ENCODE measurements around the gene WDR93. TPM values are rescaled to one million over a fixed set of nuclear protein-coding genes. Genes with fewer than 3 reads are reported as not detected.
A peak's percentile ranks its signal among the peaks of the same experiment; 100 is the strongest.

Gene WDR93
- total RNA-seq, 2 experiments from 2014 or later, result not detected

- POLR2A ChIA-PET, result no interaction called here
These were observed 37.9 kb upstream of the WDR93 start for GRCh38 chr15:89652666-89653065.

GRCh38 chr15:89653578-89653977 is 37.0 kb upstream of the WDR93 start:
- Mint-ChIP-seq H3K4me3 (no peak overlapping the region), H3K27ac (no peak overlapping the region), H3K36me3 (ENCODE audit: low read depth) (no peaks in the 10 kb centered on the region), H3K4me1 (ENCODE audit: low read depth) (peaks cover 15% of the 10 kb centered on the region), H3K27me3 (ENCODE audit: low read depth) (peaks cover 41% of the 10 kb centered on the region), H3K9me3 (ENCODE audit: insufficient read depth) (no peaks in the 10 kb centered on the region)
- POLR2A ChIA-PET, result no interaction called here
- ATAC-seq, result no peak
- DNase-seq, result no peak
- CTCF ChIA-PET, result no interaction called here

More at GRCh38 chr15:89652666-89653065, 37.9 kb upstream of the WDR93 start:
- Mint-ChIP-seq H3K27ac (no peak overlapping the region), H3K9me3 (ENCODE audit: insufficient read depth) (no peaks in the 10 kb centered on the region), H3K27me3 (ENCODE audit: low read depth) (peaks cover 38% of the 10 kb centered on the region), H3K4me1 (ENCODE audit: low read depth) (peaks cover 15% of the 10 kb centered on the region), H3K36me3 (ENCODE audit: low read depth) (no peaks in the 10 kb centered on the region), H3K4me3 (no peak overlapping the region)
- DNase-seq, result no peak
- ATAC-seq, result no peak
- CTCF ChIA-PET, result no interaction called here

DNA sequence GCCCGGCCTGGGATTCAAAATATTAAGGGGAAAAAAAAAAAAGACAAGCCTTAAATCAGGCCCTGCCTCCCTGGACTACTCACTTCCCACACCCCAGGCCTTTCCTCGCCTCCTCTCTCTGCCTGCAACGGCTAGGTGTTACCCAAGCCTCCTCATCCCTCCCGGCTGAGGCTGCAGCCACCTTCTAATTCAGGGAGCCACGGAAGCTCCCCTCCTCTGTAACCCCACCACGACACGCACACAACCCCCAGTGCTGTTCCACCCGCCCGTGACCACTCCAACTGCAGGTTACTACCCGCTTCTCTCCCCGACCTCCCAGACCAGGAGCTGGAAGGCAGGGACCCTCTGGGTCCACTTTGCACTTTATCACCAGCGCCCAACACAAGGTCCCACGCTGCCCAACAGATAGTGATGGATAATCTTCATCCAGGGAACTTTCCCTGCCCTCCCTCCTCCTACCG is 36.3 kb upstream of the WDR93 start:
- H3K27me3 Mint-ChIP-seq (ENCODE audit: low read depth), result peaks cover 48% of the 10 kb centered on the region
- POLR2A ChIA-PET, result no interaction called here
- CTCF ChIA-PET, result no interaction called here
- DNase-seq (no peak), ATAC-seq (no peak)
- H3K27ac Mint-ChIP-seq, result no peak overlapping the region
- H3K4me3 Mint-ChIP-seq, result peak overlapping the region; percentile 57
- H3K9me3 Mint-ChIP-seq (ENCODE audit: insufficient read depth), result no peaks in the 10 kb centered on the region
- H3K4me1 Mint-ChIP-seq (ENCODE audit: low read depth), result peaks cover 15% of the 10 kb centered on the region
- H3K36me3 Mint-ChIP-seq (ENCODE audit: low read depth), result no peaks in the 10 kb centered on the region

DNA sequence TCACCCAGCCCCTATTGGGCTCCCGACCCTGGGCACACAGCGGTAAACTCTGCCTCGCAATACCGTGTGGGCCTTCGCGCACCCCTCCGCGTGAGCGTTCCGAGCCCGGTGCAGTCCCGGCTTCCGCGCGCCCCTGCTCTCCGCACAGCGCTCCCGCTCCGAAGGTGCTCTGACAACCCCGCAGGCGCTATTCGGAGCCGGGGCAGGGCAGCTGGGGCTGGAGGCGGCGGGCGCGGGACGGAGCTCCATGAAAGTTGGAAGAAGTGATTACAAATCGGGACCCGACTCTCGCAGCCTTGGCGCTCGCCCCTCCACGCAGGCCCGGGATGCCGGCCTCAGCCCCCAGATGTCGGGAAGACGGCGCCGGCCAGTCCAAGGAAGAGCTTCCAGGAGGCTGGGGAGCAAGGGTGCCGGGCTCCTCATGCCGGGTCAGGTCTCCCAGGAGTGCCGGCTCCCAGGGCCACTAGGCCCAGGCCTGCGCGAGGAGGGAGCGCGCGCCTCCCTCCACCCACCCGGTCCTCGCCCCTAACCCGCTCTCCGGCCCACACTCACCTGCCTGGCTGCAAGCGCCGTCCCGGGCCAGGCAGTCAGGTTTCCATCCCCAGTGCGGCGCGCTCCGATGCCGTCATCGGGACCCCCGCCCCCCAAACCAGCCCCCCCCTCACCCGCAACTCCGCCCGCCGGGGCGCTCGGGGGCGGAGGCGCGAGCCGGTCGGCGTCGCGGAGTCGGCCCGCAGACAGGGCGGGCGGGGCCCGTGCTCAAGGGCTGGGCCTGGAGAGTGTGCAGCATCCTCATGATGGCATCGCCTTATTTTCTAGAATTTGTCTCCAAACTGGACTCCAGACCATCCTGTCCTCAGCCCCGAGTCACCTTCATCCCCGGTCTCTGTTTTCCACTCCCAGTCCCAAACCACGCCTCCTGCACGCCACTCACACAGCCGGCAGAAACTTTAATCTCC is 35.5 kb upstream of the WDR93 start, which contains the start of gene KIF7:
Gene KIF7, minus strand, starts transcription at position 621 of the 959 bp plus-strand sequence. CDS start 2,537 bp downstream, outside the sequence.
- CTCF ChIA-PET, result no interaction called here
- H3K9me3 Mint-ChIP-seq (ENCODE audit: insufficient read depth), result no peaks in the 10 kb centered on the region
- POLR2A ChIA-PET, result no interaction called here
- peaks cover 54% of the 10 kb centered on the region for H3K27me3 Mint-ChIP-seq (ENCODE audit: low read depth)
- H3K4me1 Mint-ChIP-seq (ENCODE audit: low read depth), result peaks cover 15% of the 10 kb centered on the region
- ATAC-seq (peak; percentile 77), DNase-seq (peak; percentile 32)
- H3K27ac Mint-ChIP-seq, result no peak within 1 kb of the TSS
- H3K4me3 Mint-ChIP-seq, result peak within 1 kb of the TSS; percentile 57
- no peaks in the 10 kb centered on the region for H3K36me3 Mint-ChIP-seq (ENCODE audit: low read depth)

DNA sequence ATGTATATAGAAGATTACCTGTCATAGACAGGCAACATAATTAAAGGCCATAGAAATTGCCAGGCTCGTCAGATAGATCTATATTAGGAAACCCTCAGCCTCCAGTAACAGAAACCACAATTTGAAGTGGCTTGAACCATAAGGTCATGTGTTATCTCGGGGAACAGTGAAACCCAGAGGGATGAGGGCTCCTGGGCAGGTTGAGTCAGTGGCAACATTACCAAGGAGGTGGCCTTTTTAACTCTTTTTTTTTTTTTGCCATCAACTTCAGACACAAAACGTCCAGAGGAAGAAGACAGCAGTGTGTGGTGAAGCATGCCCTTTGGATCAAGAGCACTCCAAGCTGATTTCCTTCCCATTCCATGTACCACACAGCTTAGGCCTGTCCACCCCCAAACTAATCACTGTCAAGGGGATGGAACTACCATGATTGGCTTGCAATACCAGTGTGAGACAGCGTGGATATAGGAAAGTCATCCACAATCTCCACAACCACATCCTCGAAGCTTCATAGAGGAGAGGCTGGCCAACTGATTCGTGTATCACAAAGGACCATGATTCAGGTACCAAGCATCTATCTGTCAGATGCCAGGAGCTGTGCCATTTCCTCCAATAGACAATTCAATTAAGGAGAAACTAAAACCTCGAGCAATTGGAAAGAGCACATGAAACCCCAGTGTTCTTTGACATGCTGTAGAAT is 34.3 kb upstream of the WDR93 start:
- ATAC-seq (no peak), DNase-seq (no peak)
- no peaks in the 10 kb centered on the region for H3K36me3 Mint-ChIP-seq (ENCODE audit: low read depth)
- no peaks in the 10 kb centered on the region for H3K9me3 Mint-ChIP-seq (ENCODE audit: insufficient read depth)
- peaks cover 63% of the 10 kb centered on the region for H3K27me3 Mint-ChIP-seq (ENCODE audit: low read depth)
- peak overlapping the region; percentile 51 for H3K4me3 Mint-ChIP-seq
- ChIA-PET CTCF (interaction anchor here (1.2 to 1.3 kb wide), 2 partner anchors 10 to 105 kb away, joined by 3 to 6 read pairs; no protein-coding TSS in a partner anchor), POLR2A (no interaction called here)
- H3K4me1 Mint-ChIP-seq (ENCODE audit: low read depth), result peaks cover 15% of the 10 kb centered on the region
- H3K27ac Mint-ChIP-seq, result no peak overlapping the region

- H3K27me3 Mint-ChIP-seq (ENCODE audit: low read depth), result peaks cover 69% of the 10 kb centered on the region
- no peak for ATAC-seq
- POLR2A ChIA-PET, result interaction anchor here (0.6 kb wide), 1 partner anchor 319 kb away, joined by 4 read pairs; no protein-coding TSS in a partner anchor
- H3K36me3 Mint-ChIP-seq (ENCODE audit: low read depth), result no peaks in the 10 kb centered on the region
- peaks cover 15% of the 10 kb centered on the region for H3K4me1 Mint-ChIP-seq (ENCODE audit: low read depth)
- H3K27ac Mint-ChIP-seq, result no peak overlapping the region
- no peaks in the 10 kb centered on the region for H3K9me3 Mint-ChIP-seq (ENCODE audit: insufficient read depth)
- DNase-seq, result no peak
- CTCF ChIA-PET, result interaction anchor here (1.6 kb wide), 1 partner anchor 217 kb away, joined by 3 read pairs; no protein-coding TSS in a partner anchor
- no peak overlapping the region for H3K4me3 Mint-ChIP-seq
These were observed 32.9 kb upstream of the WDR93 start for GRCh38 chr15:89657686-89658200.

GRCh38 chr15:89659295-89659694 is 31.3 kb upstream of the WDR93 start:
- Mint-ChIP-seq H3K27ac (no peak overlapping the region), H3K4me3 (no peak overlapping the region), H3K4me1 (ENCODE audit: low read depth) (peaks cover 14% of the 10 kb centered on the region), H3K36me3 (ENCODE audit: low read depth) (no peaks in the 10 kb centered on the region), H3K27me3 (ENCODE audit: low read depth) (peaks cover 60% of the 10 kb centered on the region), H3K9me3 (ENCODE audit: insufficient read depth) (no peaks in the 10 kb centered on the region)
- ATAC-seq, result no peak
- CTCF ChIA-PET, result no interaction called here
- POLR2A ChIA-PET, result no interaction called here
- no peak for DNase-seq

GRCh38 chr15:89660556-89660955 is 30.1 kb upstream of the WDR93 start:
- ATAC-seq, result no peak
- Mint-ChIP-seq H3K9me3 (ENCODE audit: insufficient read depth) (no peaks in the 10 kb centered on the region), H3K36me3 (ENCODE audit: low read depth) (no peaks in the 10 kb centered on the region), H3K4me3 (no peak overlapping the region), H3K27ac (no peak overlapping the region), H3K4me1 (ENCODE audit: low read depth) (peaks cover 9% of the 10 kb centered on the region), H3K27me3 (ENCODE audit: low read depth) (peaks cover 62% of the 10 kb centered on the region)
- ChIA-PET POLR2A (no interaction called here), CTCF (interaction anchor here (1.4 to 3.0 kb wide), 2 partner anchors 13 to 15 kb away, joined by 5 to 17 read pairs; no protein-coding TSS in a partner anchor)
- DNase-seq, result no peak

DNA sequence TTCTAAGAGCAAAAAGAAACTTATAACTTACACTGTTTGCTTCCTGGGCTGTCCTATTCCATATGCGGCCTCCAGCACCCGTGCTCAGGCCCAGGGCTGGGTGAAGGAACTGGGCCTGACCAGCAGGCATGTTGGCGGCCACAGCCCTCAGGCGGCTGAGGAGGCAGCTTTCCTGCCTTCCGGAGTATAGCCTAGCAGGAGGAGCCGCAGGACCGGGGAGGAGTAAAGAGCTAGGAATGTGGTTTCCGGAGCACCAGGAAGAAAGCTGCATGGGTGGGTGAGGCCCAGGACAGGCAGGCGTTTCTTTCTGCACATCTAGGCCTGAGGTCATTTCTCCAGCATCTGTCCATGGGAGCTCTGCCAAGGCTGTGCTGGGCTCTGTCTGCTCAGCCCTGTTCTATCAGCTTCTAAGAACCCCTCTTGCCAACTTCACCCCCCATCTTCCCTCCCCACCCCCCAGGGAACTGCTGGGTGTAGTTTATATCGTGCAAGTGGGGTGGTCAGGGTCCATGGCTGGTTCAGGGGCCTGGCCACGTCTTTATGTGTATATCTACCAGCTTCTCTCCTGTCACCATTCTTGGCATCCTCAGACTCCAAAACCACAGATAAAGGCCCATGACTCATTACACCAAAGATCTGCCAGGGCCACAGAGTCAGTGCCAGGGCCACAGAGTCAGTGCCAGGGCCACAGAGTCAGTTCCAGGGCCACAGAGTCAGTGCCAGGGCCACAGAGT is 27.6 kb upstream of the WDR93 start:
- H3K4me1 Mint-ChIP-seq (ENCODE audit: low read depth), result peaks cover 2% of the 10 kb centered on the region
- ChIA-PET CTCF (interaction anchor here (1.8 to 3.0 kb wide), 2 partner anchors 10 to 17 kb away, joined by 3 to 17 read pairs; no protein-coding TSS in a partner anchor), POLR2A (no interaction called here)
- no peak overlapping the region for H3K27ac Mint-ChIP-seq
- DNase-seq (no peak), ATAC-seq (no peak)
- no peaks in the 10 kb centered on the region for H3K9me3 Mint-ChIP-seq (ENCODE audit: insufficient read depth)
- H3K27me3 Mint-ChIP-seq (ENCODE audit: low read depth), result peaks cover 42% of the 10 kb centered on the region
- H3K36me3 Mint-ChIP-seq (ENCODE audit: low read depth), result no peaks in the 10 kb centered on the region
- H3K4me3 Mint-ChIP-seq, result no peak overlapping the region

GRCh38 chr15:89664441-89665350 is 25.9 kb upstream of the WDR93 start:
- Mint-ChIP-seq H3K9me3 (ENCODE audit: insufficient read depth) (no peaks in the 10 kb centered on the region), H3K36me3 (ENCODE audit: low read depth) (no peaks in the 10 kb centered on the region), H3K4me3 (peak overlapping the region; percentile 42), H3K4me1 (ENCODE audit: low read depth) (peaks cover 2% of the 10 kb centered on the region), H3K27me3 (ENCODE audit: low read depth) (peaks cover 33% of the 10 kb centered on the region), H3K27ac (no peak overlapping the region)
- ChIA-PET CTCF (no interaction called here), POLR2A (no interaction called here)
- DNase-seq (no peak), ATAC-seq (no peak)
